GM23338 (cell line): ENCODE results near the gene SNHG17.

Experiments
- CREB1 ChIP-seq: fragments of 250-450 bp; sonication (Bioruptor Pico); IDR thresholded peaks from 2 replicates; pipeline ENCODE4 v1.5.0; 2020; ENCODE audit warnings: low read depth, mild to moderate bottlenecking, moderate library complexity
- EZH2 ChIP-seq: fragments of 200-600 bp; sonication (generic); IDR thresholded peaks from one replicate; pipeline ENCODE4 v1.8.0; 2017; ENCODE audit warnings: antibody characterized with exemption, mild to moderate bottlenecking, low read depth; ENCODE audit not compliant: unreplicated experiment
- EZH2phosphoT487 ChIP-seq: fragments of 200-600 bp; sonication (generic); IDR thresholded peaks from one replicate; pipeline ENCODE4 v1.8.1; 2018; ENCODE audit warnings: antibody characterized with exemption; ENCODE audit not compliant: unreplicated experiment
- JUNB ChIP-seq: IDR thresholded peaks from one replicate; pipeline ENCODE4 v1.6.1; 2016; ENCODE audit warnings: antibody characterized with exemption; ENCODE audit not compliant: unreplicated experiment
- NANOG ChIP-seq: IDR thresholded peaks from 2 replicates; pipeline ENCODE4 v1.6.1; 2016; ENCODE audit warnings: antibody characterized with exemption, borderline replicate concordance
- POLR2AphosphoS5 ChIP-seq: IDR thresholded peaks from 2 replicates; pipeline ENCODE4 v1.6.1; 2016; ENCODE audit warnings: antibody characterized with exemption, low read depth
- STAT1 ChIP-seq: IDR thresholded peaks from one replicate; pipeline ENCODE4 v1.6.1; 2016; ENCODE audit warnings: antibody characterized with exemption; ENCODE audit not compliant: unreplicated experiment
- ZNF114 ChIP-seq: fragments of 250-450 bp; sonication (Bioruptor Pico); IDR thresholded peaks from 2 replicates; pipeline ENCODE4 v1.5.0; 2020; ENCODE audit warnings: mild to moderate bottlenecking, moderate library complexity
- ZNF331 ChIP-seq: fragments of 250-450 bp; sonication (Bioruptor Pico); IDR thresholded peaks from 2 replicates; pipeline ENCODE4 v1.5.0; 2020; ENCODE audit warnings: low read depth, mild to moderate bottlenecking, moderate library complexity
- TF ChIP-seq, protein P1 (sequence below), 2 experiments: fragments of 200-600 bp in 1 of 2; sonication (generic) in 1 of 2; conservative IDR thresholded peaks; 2 replicates each; pipeline versions ENCODE4 v1.5.1 to v1.6.1; 2016 to 2017; ENCODE audit warnings: antibody characterized with exemption in 2 of 2, low read depth in 2 of 2, mild to moderate bottlenecking in 2 of 2, moderate library complexity in 1 of 2
- TF ChIP-seq, protein P2 (sequence below): IDR thresholded peaks from one replicate; pipeline ENCODE4 v1.6.1; 2018; ENCODE audit warnings: antibody characterized with exemption; ENCODE audit not compliant: unreplicated experiment
- TF ChIP-seq, protein P3 (sequence below): IDR thresholded peaks from 2 replicates; pipeline ENCODE4 v1.6.1; 2016; ENCODE audit warnings: antibody characterized with exemption
- TF ChIP-seq, protein P4 (sequence below): fragments of 250-450 bp; sonication (Bioruptor Pico); IDR thresholded peaks from 2 replicates; pipeline ENCODE4 v1.5.0; 2020; ENCODE audit warnings: mild to moderate bottlenecking, moderate library complexity

DNA sequence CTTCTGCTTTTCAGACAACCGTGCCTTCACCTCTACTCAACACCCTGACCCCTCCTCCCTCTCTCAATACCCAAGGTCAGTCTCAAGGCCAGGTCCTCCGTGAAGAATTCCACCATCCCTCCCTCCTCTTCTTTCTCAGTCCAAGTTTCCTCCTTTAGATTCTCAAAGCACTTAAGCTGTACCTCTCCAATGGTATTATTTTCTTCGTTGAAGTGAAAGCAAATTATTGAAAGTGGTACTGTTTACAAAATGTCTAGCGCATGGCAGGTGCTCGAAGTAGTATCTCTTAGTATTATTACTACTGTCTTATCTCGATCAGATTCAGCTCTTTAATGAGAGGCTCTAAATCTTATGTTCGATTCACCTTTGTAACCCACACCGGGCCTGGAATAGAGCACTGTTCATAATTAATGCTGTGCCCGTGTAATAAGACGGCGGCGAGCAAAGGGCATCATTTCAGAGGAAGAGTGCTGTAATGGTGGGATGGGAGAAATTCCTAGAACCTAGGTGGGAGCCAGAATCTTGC lies 36.9 kb upstream of the SNHG17 start:
- TF ChIP-seq, protein P1, sequence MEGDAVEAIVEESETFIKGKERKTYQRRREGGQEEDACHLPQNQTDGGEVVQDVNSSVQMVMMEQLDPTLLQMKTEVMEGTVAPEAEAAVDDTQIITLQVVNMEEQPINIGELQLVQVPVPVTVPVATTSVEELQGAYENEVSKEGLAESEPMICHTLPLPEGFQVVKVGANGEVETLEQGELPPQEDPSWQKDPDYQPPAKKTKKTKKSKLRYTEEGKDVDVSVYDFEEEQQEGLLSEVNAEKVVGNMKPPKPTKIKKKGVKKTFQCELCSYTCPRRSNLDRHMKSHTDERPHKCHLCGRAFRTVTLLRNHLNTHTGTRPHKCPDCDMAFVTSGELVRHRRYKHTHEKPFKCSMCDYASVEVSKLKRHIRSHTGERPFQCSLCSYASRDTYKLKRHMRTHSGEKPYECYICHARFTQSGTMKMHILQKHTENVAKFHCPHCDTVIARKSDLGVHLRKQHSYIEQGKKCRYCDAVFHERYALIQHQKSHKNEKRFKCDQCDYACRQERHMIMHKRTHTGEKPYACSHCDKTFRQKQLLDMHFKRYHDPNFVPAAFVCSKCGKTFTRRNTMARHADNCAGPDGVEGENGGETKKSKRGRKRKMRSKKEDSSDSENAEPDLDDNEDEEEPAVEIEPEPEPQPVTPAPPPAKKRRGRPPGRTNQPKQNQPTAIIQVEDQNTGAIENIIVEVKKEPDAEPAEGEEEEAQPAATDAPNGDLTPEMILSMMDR (conservative IDR thresholded peaks at IDR 0.05; ENCODE audit: low read depth in 2 of 2): no peak
- TF ChIP-seq, protein P2, sequence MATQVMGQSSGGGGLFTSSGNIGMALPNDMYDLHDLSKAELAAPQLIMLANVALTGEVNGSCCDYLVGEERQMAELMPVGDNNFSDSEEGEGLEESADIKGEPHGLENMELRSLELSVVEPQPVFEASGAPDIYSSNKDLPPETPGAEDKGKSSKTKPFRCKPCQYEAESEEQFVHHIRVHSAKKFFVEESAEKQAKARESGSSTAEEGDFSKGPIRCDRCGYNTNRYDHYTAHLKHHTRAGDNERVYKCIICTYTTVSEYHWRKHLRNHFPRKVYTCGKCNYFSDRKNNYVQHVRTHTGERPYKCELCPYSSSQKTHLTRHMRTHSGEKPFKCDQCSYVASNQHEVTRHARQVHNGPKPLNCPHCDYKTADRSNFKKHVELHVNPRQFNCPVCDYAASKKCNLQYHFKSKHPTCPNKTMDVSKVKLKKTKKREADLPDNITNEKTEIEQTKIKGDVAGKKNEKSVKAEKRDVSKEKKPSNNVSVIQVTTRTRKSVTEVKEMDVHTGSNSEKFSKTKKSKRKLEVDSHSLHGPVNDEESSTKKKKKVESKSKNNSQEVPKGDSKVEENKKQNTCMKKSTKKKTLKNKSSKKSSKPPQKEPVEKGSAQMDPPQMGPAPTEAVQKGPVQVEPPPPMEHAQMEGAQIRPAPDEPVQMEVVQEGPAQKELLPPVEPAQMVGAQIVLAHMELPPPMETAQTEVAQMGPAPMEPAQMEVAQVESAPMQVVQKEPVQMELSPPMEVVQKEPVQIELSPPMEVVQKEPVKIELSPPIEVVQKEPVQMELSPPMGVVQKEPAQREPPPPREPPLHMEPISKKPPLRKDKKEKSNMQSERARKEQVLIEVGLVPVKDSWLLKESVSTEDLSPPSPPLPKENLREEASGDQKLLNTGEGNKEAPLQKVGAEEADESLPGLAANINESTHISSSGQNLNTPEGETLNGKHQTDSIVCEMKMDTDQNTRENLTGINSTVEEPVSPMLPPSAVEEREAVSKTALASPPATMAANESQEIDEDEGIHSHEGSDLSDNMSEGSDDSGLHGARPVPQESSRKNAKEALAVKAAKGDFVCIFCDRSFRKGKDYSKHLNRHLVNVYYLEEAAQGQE: no peak
- TF ChIP-seq, protein P3, sequence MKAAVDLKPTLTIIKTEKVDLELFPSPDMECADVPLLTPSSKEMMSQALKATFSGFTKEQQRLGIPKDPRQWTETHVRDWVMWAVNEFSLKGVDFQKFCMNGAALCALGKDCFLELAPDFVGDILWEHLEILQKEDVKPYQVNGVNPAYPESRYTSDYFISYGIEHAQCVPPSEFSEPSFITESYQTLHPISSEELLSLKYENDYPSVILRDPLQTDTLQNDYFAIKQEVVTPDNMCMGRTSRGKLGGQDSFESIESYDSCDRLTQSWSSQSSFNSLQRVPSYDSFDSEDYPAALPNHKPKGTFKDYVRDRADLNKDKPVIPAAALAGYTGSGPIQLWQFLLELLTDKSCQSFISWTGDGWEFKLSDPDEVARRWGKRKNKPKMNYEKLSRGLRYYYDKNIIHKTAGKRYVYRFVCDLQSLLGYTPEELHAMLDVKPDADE: no peak
- TF ChIP-seq EZH2phosphoT487 (no peak), EZH2 (no peak), CREB1 (no peak), POLR2AphosphoS5 (no peak), JUNB (no peak), ZNF331 (CRISPR knock-in tag) (no peak), NANOG (no peak), STAT1 (no peak), ZNF114 (CRISPR knock-in tag) (no peak)
- TF ChIP-seq, protein P4, sequence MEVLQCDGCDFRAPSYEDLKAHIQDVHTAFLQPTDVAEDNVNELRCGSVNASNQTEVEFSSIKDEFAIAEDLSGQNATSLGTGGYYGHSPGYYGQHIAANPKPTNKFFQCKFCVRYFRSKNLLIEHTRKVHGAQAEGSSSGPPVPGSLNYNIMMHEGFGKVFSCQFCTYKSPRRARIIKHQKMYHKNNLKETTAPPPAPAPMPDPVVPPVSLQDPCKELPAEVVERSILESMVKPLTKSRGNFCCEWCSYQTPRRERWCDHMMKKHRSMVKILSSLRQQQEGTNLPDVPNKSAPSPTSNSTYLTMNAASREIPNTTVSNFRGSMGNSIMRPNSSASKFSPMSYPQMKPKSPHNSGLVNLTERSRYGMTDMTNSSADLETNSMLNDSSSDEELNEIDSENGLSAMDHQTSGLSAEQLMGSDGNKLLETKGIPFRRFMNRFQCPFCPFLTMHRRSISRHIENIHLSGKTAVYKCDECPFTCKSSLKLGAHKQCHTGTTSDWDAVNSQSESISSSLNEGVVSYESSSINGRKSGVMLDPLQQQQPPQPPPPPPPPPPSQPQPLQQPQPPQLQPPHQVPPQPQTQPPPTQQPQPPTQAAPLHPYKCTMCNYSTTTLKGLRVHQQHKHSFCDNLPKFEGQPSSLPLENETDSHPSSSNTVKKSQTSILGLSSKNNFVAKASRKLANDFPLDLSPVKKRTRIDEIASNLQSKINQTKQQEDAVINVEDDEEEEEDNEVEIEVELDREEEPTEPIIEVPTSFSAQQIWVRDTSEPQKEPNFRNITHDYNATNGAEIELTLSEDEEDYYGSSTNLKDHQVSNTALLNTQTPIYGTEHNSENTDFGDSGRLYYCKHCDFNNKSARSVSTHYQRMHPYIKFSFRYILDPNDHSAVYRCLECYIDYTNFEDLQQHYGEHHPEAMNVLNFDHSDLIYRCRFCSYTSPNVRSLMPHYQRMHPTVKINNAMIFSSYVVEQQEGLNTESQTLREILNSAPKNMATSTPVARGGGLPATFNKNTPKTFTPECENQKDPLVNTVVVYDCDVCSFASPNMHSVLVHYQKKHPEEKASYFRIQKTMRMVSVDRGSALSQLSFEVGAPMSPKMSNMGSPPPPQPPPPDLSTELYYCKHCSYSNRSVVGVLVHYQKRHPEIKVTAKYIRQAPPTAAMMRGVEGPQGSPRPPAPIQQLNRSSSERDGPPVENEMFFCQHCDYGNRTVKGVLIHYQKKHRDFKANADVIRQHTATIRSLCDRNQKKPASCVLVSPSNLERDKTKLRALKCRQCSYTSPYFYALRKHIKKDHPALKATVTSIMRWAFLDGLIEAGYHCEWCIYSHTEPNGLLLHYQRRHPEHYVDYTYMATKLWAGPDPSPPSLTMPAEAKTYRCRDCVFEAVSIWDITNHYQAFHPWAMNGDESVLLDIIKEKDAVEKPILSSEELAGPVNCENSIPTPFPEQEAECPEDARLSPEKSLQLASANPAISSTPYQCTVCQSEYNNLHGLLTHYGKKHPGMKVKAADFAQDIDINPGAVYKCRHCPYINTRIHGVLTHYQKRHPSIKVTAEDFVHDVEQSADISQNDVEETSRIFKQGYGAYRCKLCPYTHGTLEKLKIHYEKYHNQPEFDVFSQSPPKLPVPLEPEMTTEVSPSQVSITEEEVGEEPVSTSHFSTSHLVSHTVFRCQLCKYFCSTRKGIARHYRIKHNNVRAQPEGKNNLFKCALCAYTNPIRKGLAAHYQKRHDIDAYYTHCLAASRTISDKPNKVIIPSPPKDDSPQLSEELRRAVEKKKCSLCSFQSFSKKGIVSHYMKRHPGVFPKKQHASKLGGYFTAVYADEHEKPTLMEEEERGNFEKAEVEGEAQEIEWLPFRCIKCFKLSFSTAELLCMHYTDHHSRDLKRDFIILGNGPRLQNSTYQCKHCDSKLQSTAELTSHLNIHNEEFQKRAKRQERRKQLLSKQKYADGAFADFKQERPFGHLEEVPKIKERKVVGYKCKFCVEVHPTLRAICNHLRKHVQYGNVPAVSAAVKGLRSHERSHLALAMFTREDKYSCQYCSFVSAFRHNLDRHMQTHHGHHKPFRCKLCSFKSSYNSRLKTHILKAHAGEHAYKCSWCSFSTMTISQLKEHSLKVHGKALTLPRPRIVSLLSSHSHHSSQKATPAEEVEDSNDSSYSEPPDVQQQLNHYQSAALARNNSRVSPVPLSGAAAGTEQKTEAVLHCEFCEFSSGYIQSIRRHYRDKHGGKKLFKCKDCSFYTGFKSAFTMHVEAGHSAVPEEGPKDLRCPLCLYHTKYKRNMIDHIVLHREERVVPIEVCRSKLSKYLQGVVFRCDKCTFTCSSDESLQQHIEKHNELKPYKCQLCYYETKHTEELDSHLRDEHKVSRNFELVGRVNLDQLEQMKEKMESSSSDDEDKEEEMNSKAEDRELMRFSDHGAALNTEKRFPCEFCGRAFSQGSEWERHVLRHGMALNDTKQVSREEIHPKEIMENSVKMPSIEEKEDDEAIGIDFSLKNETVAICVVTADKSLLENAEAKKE: no peak
